A673 (cell line): ENCODE data around the gene SEC61A2.

Experiments used
- CTCF ChIP-seq: fragments of 300-800, 200-600 bp; sonication (generic); conservative IDR thresholded peaks from 2 replicates; pipeline ENCODE4 v1.5.1; 2017; ENCODE audit warnings: low read depth, mild to moderate bottlenecking, antibody characterized with exemption, low read length, moderate library complexity, mixed read lengths
- EZH2 ChIP-seq: fragments of 200-600 bp; sonication (generic); IDR thresholded peaks from 2 replicates; pipeline ENCODE4 v1.6.1; 2017; ENCODE audit warnings: borderline replicate concordance, low read depth, mild to moderate bottlenecking, mixed read lengths, antibody characterized with exemption, low read length; ENCODE audit not compliant: poor library complexity, severe bottlenecking

- TF ChIP-seq EZH2 (no peak), CTCF (no peak)
These were observed 84.6 kb downstream of the SEC61A2 start for GRCh38 chr10:12214093-12214492.
